AG04450 (cell line): ENCODE results near the gene ZNF493. TPM values are rescaled to one million over a fixed set of nuclear protein-coding genes. Genes with fewer than 3 reads are reported as not detected.

Source experiments
- CTCF ChIA-PET: fragments of 300-600, 350-600 bp; formaldehyde crosslinking; extraction: SDS; loops from one replicate; lab custom pipeline; 2022; ENCODE audit warnings: antibody characterized with exemption, inconsistent platforms; lab: Charles Lee
- POLR2A ChIA-PET: fragments of 350-600 bp; formaldehyde crosslinking; extraction: SDS; loops from one replicate; lab custom pipeline; 2021; ENCODE audit warnings: antibody characterized with exemption, inconsistent platforms; lab: Yijun Ruan, JAX
- DNase-seq: peaks from one replicate; pipeline ENCODE4 v3.0.0-alpha.2; 2011; ENCODE audit warnings: low read depth, low spot score
- H3K27ac ChIP-seq: one replicate; pipeline ENCODE4 v1.5.1; 2012; ENCODE audit warnings: low read depth, low read length, control low read depth
- H3K27me3 ChIP-seq: one replicate; pipeline ENCODE4 v1.6.0; 2012; ENCODE audit warnings: low read length; ENCODE audit not compliant: control insufficient read depth, insufficient read depth
- H3K4me3 ChIP-seq: 2 replicates; pipeline ENCODE4 v1.5.1; 2011; ENCODE audit warnings: mild to moderate bottlenecking, low read depth, low read length, control low read depth
- H3K9me3 ChIP-seq: 2 replicates; pipeline ENCODE4 v1.5.1; 2012; ENCODE audit warnings: low read length; ENCODE audit not compliant: control insufficient read depth, insufficient read depth
- polyA plus RNA-seq: library from polyadenylated mRNA; depleted of rRNA; stranded (reverse); fragments of >200 nt; gene quantifications from 2 replicates; pipeline ENCODE4 v1.2.3, GENCODE V29; 2011
- TF ChIP-seq, protein P1 (sequence below): IDR thresholded peaks from 2 replicates; pipeline ENCODE4 v1.5.1; 2011; ENCODE audit warnings: low read depth, low read length, control low read depth, inconsistent platforms

Gene ZNF493
- polyA plus RNA-seq, 1 experiment = 6.4 TPM

- TF ChIP-seq, protein P1, sequence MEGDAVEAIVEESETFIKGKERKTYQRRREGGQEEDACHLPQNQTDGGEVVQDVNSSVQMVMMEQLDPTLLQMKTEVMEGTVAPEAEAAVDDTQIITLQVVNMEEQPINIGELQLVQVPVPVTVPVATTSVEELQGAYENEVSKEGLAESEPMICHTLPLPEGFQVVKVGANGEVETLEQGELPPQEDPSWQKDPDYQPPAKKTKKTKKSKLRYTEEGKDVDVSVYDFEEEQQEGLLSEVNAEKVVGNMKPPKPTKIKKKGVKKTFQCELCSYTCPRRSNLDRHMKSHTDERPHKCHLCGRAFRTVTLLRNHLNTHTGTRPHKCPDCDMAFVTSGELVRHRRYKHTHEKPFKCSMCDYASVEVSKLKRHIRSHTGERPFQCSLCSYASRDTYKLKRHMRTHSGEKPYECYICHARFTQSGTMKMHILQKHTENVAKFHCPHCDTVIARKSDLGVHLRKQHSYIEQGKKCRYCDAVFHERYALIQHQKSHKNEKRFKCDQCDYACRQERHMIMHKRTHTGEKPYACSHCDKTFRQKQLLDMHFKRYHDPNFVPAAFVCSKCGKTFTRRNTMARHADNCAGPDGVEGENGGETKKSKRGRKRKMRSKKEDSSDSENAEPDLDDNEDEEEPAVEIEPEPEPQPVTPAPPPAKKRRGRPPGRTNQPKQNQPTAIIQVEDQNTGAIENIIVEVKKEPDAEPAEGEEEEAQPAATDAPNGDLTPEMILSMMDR = no peak
- H3K27me3 ChIP-seq = no peaks in the 10 kb centered on the region
- peaks cover 29% of the 10 kb centered on the region for H3K9me3 ChIP-seq
- no peak for DNase-seq
- CTCF ChIA-PET = no interaction called here
- H3K4me3 ChIP-seq = no peak overlapping the region
- H3K27ac ChIP-seq = no peak overlapping the region
- POLR2A ChIA-PET = no interaction called here
These were observed 25.3 kb downstream of the ZNF493 start for GRCh38 chr19:21422244-21422643.

- ChIA-PET POLR2A (no interaction called here), CTCF (no interaction called here)
- peaks cover 34% of the 10 kb centered on the region for H3K9me3 ChIP-seq
- no peak for DNase-seq
- H3K27ac ChIP-seq = no peak overlapping the region
- H3K4me3 ChIP-seq = no peak overlapping the region
- TF ChIP-seq, protein P1 = no peak
- no peaks in the 10 kb centered on the region for H3K27me3 ChIP-seq
These were observed 26.4 kb downstream of the ZNF493 start for GRCh38 chr19:21423057-21424041.

DNA sequence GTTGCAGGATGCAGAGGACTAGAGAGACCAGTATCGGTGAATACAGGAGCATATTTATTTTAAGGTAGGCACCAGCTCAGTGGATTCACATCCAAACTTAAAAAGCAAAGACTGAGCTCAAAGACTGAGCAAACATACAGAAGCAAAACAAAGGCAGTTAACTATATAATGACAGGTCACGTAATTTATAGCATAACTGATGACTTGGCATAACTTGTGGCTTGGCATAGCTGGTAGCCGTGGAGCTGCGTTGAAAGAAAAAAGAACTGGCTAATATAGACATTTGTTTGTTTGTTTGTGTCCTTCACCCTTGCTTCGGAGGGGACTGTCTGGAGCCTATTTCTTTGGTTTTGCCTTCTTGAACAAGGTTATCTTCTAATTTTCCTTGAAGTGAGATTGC lies 33.7 kb downstream of the ZNF493 start:
- DNase-seq = no peak
- Histone ChIP-seq H3K27me3 (no peaks in the 10 kb centered on the region), H3K4me3 (no peak overlapping the region), H3K9me3 (peaks cover 24% of the 10 kb centered on the region), H3K27ac (no peak overlapping the region)
- TF ChIP-seq, protein P1 = no peak
- CTCF ChIA-PET = no interaction called here
- POLR2A ChIA-PET = no interaction called here

DNA sequence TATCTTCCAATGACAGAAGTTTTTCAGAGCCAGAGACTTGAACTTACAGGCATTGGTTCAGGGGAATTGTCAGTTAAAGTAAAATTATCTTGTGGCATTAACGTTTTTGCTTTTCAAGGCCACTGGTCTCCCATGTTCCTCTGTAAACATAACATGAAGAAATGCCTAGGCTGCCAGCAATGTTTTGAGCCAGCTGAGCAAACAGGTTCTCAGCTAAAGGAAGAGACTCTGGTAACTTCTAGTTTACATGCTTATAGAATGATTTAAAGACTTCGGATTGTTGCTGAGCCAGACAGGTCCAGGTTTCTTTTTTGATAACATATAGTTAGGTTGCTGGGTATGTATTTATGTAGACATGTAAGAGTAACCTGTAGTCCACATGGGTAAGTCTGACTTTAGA lies 35.7 kb downstream of the ZNF493 start:
- DNase-seq = no peak
- no peak overlapping the region for H3K27ac ChIP-seq
- H3K9me3 ChIP-seq = peaks cover 27% of the 10 kb centered on the region
- no peak overlapping the region for H3K4me3 ChIP-seq
- H3K27me3 ChIP-seq = no peaks in the 10 kb centered on the region
- ChIA-PET CTCF (no interaction called here), POLR2A (no interaction called here)
- TF ChIP-seq, protein P1 = no peak

GRCh38 chr19:21434516-21434915 lies 37.6 kb downstream of the ZNF493 start:
- DNase-seq = no peak
- TF ChIP-seq, protein P1 = no peak
- Histone ChIP-seq H3K27me3 (no peaks in the 10 kb centered on the region), H3K27ac (no peak overlapping the region), H3K4me3 (no peak overlapping the region), H3K9me3 (peaks cover 23% of the 10 kb centered on the region)
- ChIA-PET CTCF (no interaction called here), POLR2A (no interaction called here)
